WERI-Rb-1 (cell line): ENCODE results near the gene EYA4.

Experiments used
- DNase-seq: peaks from one replicate; pipeline ENCODE4 v3.0.0-alpha.2; 2020
- H3K27ac ChIP-seq: fragments of 250-450 bp; sonication (Bioruptor Pico); 2 replicates; pipeline ENCODE4 v1.5.1; 2020; ENCODE audit warnings: mild to moderate bottlenecking, moderate library complexity
- H3K27me3 ChIP-seq: fragments of 250-450 bp; sonication (Bioruptor Pico); 2 replicates; pipeline ENCODE4 v1.5.1; 2021; ENCODE audit warnings: mild to moderate bottlenecking, low read depth, moderate library complexity; ENCODE audit not compliant: insufficient read depth, severe bottlenecking
- H3K36me3 ChIP-seq: fragments of 250-450 bp; sonication (Bioruptor Pico); 2 replicates; pipeline ENCODE4 v1.5.1; 2020; ENCODE audit warnings: mild to moderate bottlenecking, moderate library complexity
- H3K4me3 ChIP-seq: 2 replicates; pipeline ENCODE4 v1.5.1; 2011; ENCODE audit warnings: low read depth, mild to moderate bottlenecking, control low read depth, low read length
- H3K9me3 ChIP-seq: fragments of 250-450 bp; sonication (Bioruptor Pico); 2 replicates; pipeline ENCODE4 v1.5.1; 2021; ENCODE audit warnings: mild to moderate bottlenecking, moderate library complexity; ENCODE audit not compliant: severe bottlenecking
- CTCF ChIP-seq: IDR thresholded peaks from 2 replicates; pipeline ENCODE4 v1.5.1; 2011; ENCODE audit warnings: low read depth, mild to moderate bottlenecking, control low read depth, inconsistent platforms, low read length

The EYA4 gene

DNA sequence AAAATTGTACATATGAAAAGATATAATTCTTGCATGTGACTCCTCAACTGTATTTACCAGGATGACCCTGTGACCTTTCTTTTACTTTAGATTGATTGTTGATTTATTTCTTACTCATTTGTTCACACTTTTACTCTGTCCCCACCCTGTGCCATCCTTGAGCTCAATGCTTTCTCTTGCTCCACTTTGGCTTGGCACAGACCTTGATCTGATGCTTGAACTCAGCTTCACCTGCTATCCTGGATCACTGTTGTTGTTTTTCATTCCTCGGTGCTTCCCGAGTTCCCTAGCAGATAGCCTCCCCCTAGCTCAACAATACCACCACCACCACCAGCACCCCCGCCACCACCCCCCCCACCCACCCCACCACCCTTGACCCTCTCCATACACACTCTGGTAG is 102.1 kb downstream of the EYA4 start:
- DNase-seq, result no peak
- Histone ChIP-seq H3K36me3 (no peaks in the 10 kb centered on the region), H3K27ac (no peak overlapping the region), H3K4me3 (no peak overlapping the region), H3K9me3 (no peaks in the 10 kb centered on the region), H3K27me3 (peaks cover 19% of the 10 kb centered on the region)
- no peak for TF ChIP-seq CTCF

DNA sequence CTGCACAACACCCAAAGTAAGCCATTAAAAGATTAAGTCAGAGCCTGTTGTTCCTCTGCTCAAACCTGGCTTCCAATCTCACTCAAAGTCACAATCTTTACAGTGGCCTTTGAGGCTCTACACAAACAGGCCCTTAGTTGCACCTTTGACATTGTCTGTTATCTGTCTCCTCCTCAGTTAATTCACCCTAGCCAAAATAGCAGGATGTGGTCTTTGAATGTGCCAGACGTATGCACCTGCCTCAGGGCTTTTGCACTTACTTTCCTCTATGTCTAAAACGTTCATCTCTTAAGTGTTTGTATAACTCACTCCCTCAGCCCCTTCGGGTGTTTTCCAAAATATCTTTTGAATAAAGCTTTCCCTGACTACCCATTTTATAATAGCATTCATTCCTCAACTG is 107.7 kb downstream of the EYA4 start:
- DNase-seq, result no peak
- Histone ChIP-seq H3K27me3 (peaks cover 22% of the 10 kb centered on the region), H3K9me3 (no peaks in the 10 kb centered on the region), H3K27ac (no peak overlapping the region), H3K4me3 (no peak overlapping the region), H3K36me3 (no peaks in the 10 kb centered on the region)
- TF ChIP-seq CTCF, result no peak

- Histone ChIP-seq H3K27ac (no peak overlapping the region), H3K27me3 (peaks cover 20% of the 10 kb centered on the region), H3K4me3 (no peak overlapping the region), H3K36me3 (no peaks in the 10 kb centered on the region), H3K9me3 (no peaks in the 10 kb centered on the region)
- no peak for DNase-seq
- TF ChIP-seq CTCF, result no peak
Measured at GRCh38 chr6:133350928-133351327, 109.8 kb downstream of the EYA4 start.

GRCh38 chr6:133352046-133352445 is 110.9 kb downstream of the EYA4 start:
- Histone ChIP-seq H3K27me3 (peaks cover 16% of the 10 kb centered on the region), H3K4me3 (no peak overlapping the region), H3K9me3 (no peaks in the 10 kb centered on the region), H3K36me3 (no peaks in the 10 kb centered on the region), H3K27ac (no peak overlapping the region)
- TF ChIP-seq CTCF, result no peak
- no peak for DNase-seq

DNA sequence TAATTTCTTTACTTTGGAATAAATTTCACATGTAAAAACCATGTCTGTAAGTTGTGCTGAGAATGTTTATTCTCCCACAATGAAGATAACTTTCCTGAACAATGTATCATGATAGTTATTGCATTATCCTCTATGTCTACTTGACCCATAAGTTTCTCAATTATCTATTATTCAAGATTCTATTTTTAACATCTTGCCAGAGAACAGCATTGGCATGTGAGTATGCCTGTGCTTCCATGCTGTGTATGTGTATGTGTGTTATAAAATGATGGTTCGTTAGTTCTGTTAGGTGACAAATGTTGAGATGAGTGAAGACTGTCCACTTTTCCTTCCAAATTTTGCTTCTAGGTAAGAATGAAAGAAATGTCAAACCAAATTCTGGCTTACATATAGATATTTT is 111.9 kb downstream of the EYA4 start:
- Histone ChIP-seq H3K9me3 (no peaks in the 10 kb centered on the region), H3K4me3 (no peak overlapping the region), H3K36me3 (no peaks in the 10 kb centered on the region), H3K27me3 (peaks cover 12% of the 10 kb centered on the region), H3K27ac (no peak overlapping the region)
- no peak for DNase-seq
- no peak for TF ChIP-seq CTCF

DNA sequence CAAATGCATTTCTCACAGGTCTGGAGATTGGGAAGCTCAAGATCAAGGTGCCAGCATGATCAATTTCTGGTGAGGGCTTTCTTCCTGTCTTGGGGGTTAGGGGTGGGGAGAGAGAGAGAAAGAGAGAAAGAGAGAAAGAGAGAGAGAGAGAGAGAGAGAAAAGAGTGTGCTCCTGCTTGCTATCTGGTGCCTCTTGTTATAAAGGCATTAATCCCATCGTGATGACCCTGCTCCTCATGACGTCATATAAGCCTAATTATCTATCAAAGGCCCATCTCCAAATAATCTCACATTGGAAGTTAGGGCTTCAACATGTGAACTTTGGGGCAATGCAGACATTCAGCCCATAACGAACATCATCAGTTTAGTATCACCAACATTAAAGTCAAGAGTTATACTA is 114.8 kb downstream of the EYA4 start:
- DNase-seq, result no peak
- Histone ChIP-seq H3K36me3 (no peaks in the 10 kb centered on the region), H3K27ac (no peak overlapping the region), H3K4me3 (no peak overlapping the region), H3K27me3 (peaks cover 14% of the 10 kb centered on the region), H3K9me3 (no peaks in the 10 kb centered on the region)
- TF ChIP-seq CTCF, result no peak
